H1 (cell line): ENCODE measurements around the gene GSTCD.

ENCODE experiments used
- CEBPB ChIP-seq: IDR thresholded peaks from 2 replicates; pipeline ENCODE4 v1.6.1; 2012; ENCODE audit warnings: low read depth, low read length
- EGR1 ChIP-seq: IDR thresholded peaks from 2 replicates; pipeline ENCODE4 v1.6.1; 2011; ENCODE audit warnings: low read depth, low read length, borderline replicate concordance

DNA sequence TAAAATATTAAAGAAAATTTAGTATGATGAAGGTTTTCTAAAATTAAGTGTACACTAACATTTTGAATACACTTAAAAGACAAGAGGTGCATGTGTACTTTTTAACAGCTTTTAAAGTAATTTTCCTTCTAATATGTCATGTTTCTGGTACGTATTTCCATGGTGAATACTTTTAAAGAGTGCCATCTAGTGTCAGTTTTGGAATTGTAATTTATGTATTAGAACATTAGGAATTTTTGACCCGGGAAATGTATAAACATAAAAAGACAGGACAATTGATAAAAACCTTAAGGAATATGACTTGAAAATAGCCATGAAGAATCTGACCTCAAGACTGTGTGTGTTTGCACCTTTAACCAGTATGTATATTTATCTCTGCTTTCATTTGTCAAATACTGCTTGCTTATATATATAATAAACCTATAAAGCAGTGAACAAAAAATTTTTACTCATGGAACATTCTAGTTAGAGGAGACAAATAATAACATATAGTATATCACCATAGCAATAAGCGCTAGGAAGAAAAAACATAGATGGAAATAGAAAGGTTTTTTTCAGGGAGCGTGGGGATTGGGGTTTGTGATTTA lies 7.2 kb downstream of the GSTCD start:
- no peak for TF ChIP-seq EGR1
- TF ChIP-seq CEBPB: no peak
